Measurements from ENCODE around the gene CAMKK2.
"Not testable (repeated sequence)": the region's sequence is repeated elsewhere in the genome, so short reads cannot be mapped to it uniquely, and the experiment has no call there.

The CAMKK2 gene

DNA sequence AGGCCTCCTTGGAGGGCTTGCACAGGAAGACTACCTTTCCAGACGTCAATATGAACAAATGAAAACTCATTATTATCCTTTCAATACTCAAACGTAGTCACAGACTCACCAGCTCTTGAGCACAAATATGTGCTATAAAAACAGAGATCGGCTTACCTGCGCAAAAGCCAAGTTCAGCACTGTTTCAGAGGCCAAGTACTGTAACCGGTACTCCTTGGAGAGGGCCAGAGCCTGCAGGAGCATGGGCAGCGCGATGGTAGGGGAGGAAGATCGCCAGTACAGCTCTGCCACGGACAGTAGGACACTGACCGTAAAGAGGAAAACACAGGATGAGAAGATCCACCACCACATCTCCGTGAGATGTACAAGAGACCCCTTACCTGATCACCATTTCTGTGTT lies 21.6 kb upstream of the CAMKK2 start:
- H3K4me1 Mint-ChIP-seq = peaks cover 3 to 11% of the 10 kb centered on the region in 2 donors
- no peak overlapping the region for H3K4me3 Mint-ChIP-seq
- H3K27me3 Mint-ChIP-seq = no peaks in the 10 kb centered on the region
- ATAC-seq (replicated peaks) = no peak
- H3K27ac Mint-ChIP-seq = no peak overlapping the region
- H3K36me3 Mint-ChIP-seq = peaks cover 34 to 49% of the 10 kb centered on the region in 2 donors
- no peaks in the 10 kb centered on the region for H3K9me3 Mint-ChIP-seq
- DNase-seq = no peak

DNA sequence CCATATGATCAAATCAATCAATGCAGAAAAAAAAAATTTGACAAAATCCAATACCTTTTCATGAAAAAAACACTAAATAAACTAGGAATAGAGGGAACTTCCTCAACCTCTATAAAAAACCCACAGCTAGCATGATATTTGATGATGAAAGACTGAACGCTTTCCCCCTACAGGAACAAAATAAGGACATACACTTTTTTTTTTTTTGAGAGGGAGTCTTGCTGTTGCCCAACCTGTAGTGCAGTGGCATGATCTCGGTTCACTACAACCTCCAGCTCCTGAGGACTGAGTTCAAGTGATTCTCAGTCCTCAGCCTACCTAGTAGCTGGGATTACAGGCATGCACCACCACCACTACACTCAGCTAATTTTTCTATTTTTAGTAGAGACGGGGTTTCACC lies 17.9 kb upstream of the CAMKK2 start:
- H3K27ac Mint-ChIP-seq = no peak overlapping the region
- no peak overlapping the region for H3K4me3 Mint-ChIP-seq
- ATAC-seq (replicated peaks) (no peak), DNase-seq (no peak)
- H3K27me3 Mint-ChIP-seq = no peaks in the 10 kb centered on the region
- H3K4me1 Mint-ChIP-seq = peaks cover 3 to 16% of the 10 kb centered on the region in 2 donors
- H3K36me3 Mint-ChIP-seq = peaks cover 53 to 72% of the 10 kb centered on the region in 2 donors
- no peaks in the 10 kb centered on the region for H3K9me3 Mint-ChIP-seq

DNA sequence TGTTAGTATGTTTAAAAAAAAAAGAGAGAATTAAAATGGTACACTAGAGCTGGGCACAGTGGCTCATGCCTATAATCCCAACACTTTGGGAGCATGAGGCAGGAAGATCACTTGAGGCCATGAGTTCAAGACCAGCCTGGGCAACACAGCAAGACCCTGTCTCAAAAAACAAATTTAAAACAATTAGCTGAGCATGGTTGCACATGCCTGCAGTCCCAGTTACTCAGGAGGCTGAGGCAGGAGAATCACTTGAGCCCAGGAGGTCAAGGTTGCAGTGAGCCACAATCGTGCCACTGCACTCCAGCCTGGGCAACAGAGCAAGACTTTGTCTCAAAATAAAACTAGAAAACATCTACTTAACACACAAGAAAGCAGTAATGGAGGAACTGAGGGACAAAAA lies 13.7 kb upstream of the CAMKK2 start:
- Mint-ChIP-seq H3K36me3 (peaks cover 39 to 56% of the 10 kb centered on the region in 2 donors), H3K4me1 (peaks cover 4 to 18% of the 10 kb centered on the region in 2 donors)
- not testable (repeated sequence) for H3K27me3 Mint-ChIP-seq; ATAC-seq (replicated peaks); H3K4me3 Mint-ChIP-seq; DNase-seq; H3K9me3 Mint-ChIP-seq; H3K27ac Mint-ChIP-seq

DNA sequence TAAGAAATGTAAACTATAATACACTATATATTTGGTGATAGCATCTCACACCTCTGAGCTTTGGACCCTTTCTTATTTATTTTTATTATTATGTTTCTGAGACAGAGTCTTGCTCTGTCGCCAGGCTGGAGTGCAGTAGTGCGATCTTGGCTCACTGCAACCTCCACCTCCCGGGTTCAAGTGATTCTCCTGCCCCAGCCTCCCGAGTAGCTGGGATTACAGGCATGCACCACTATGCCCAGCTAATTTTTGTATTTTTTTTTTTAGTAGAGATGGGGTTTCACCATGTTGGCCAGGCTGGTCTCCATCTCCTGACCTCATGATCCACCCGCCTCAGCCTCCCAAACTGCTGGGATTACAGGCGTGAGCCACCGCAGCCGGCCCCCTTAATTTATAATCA lies 10.9 kb upstream of the CAMKK2 start:
- H3K27me3 Mint-ChIP-seq; H3K4me3 Mint-ChIP-seq; ATAC-seq (replicated peaks); DNase-seq; H3K27ac Mint-ChIP-seq; H3K9me3 Mint-ChIP-seq: not testable (repeated sequence)
- Mint-ChIP-seq H3K36me3 (peaks cover 26 to 36% of the 10 kb centered on the region in 2 donors), H3K4me1 (peaks cover 4 to 30% of the 10 kb centered on the region in 2 donors)

DNA sequence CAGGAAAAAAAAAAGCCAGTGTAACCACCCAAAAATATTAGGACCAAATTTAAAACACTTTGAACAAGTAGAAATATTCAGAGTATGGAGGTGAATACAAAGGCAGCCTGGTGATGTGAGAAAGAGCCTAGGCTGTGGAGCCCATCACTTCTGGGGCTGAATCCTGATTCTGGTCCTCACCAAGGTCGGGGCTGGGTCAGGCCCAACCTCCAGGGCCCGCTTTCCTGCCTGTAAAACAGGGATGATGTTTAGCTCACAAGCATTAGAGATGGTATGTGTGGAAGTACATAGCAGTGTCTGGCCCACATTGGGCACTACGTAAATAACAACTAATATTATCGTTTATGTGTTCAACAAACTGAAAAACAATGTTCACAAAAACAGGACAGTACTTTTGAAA lies 7.8 kb upstream of the CAMKK2 start:
- Mint-ChIP-seq H3K36me3 (peaks cover 3 to 10% of the 10 kb centered on the region in 2 donors), H3K4me3 (no peak overlapping the region), H3K9me3 (no peaks in the 10 kb centered on the region), H3K27ac (no peak overlapping the region), H3K4me1 (peaks cover 4 to 24% of the 10 kb centered on the region in 2 donors), H3K27me3 (no peaks in the 10 kb centered on the region)
- ATAC-seq (replicated peaks) = no peak
- DNase-seq = no peak

DNA sequence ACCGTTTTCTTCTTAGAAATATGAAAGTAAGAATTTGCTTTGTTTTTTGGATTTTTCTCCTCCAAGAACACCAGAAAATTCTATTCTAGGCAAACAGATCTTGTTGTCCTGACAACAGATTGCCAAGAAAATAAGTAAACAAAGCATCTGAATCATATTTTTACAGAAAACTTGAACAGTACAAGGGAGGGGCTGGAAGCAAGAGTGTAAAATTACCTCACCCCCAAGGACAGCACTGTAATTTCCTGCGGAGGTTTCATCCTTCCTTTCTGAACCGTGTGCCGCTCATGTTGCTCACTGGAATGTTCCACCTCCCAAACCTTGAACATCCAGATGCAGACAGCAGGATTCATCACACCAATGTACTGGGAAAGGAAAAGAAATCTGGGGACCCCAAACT lies 5.4 kb upstream of the CAMKK2 start:
- Mint-ChIP-seq H3K9me3 (no peaks in the 10 kb centered on the region), H3K4me3 (no peak overlapping the region), H3K4me1 (peaks cover 6 to 35% of the 10 kb centered on the region in 2 donors), H3K27me3 (no peaks in the 10 kb centered on the region), H3K36me3 (no peaks in the 10 kb centered on the region), H3K27ac (no peak overlapping the region)
- ATAC-seq (replicated peaks) (no peak), DNase-seq (no peak)

DNA sequence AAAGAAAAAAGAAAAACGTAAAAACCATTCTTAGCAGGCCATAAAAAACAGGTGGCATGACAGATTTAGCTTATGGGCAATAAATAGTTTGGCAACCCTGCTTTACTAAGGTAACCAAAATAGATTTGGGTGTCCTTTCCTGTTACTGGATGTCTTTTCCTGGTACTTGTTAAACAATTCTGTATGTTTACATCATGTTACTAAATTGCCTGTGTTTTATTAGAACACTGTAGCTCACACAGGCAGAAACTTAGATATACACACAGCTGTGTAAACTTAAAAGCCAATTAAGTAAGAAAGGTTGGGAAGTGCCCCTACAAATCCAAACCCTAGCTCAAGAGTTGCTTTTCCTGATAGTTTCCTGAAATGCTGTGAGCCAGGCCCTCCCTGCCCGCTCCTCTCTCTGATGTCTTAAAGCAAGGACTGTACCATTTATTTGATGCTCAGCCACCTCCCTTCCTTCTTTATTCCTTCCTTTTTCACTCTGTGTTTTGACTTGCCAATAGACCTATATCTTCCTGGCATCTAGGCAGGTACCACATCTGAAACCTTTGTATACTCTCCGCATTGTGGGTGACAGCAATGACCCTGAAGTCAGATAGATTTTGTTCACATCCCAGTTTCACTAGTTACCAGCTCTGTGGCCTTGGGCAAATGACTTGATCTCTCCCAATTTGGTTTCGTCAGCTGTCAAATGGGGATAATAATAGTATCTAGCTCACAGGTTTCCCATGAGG lies 3.7 kb upstream of the CAMKK2 start:
- ATAC-seq (replicated peaks) (no peak), DNase-seq (no peak)
- Mint-ChIP-seq H3K27me3 (no peaks in the 10 kb centered on the region), H3K36me3 (no peaks in the 10 kb centered on the region), H3K4me1 (peaks cover 9 to 30% of the 10 kb centered on the region in 2 donors), H3K4me3 (no peak overlapping the region), H3K9me3 (no peaks in the 10 kb centered on the region), H3K27ac (no peak overlapping the region)

DNA sequence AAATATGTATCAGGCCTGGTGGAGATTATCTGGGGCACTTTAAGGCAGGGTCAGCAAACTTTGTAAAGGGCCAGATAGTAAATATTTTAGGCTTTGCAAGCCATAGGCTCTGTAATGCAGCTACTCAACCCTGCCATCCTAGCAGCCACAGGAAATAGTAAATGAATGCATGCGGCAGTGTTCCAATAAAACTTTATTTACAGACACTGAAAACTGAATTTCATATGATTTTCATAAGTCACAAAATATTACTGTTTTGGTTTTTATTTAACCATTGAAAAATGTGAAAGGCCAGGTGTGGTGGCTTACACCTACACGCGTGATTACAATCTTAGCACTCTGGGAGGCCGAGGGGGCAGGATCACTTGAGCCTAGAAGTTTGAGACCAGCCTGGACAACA lies 3.2 kb upstream of the CAMKK2 start:
- Mint-ChIP-seq H3K4me1 (peaks cover 9 to 30% of the 10 kb centered on the region in 2 donors), H3K27me3 (no peaks in the 10 kb centered on the region), H3K4me3 (no peak overlapping the region), H3K27ac (no peak overlapping the region), H3K9me3 (no peaks in the 10 kb centered on the region), H3K36me3 (no peaks in the 10 kb centered on the region)
- ATAC-seq (replicated peaks) (no peak), DNase-seq (no peak)

DNA sequence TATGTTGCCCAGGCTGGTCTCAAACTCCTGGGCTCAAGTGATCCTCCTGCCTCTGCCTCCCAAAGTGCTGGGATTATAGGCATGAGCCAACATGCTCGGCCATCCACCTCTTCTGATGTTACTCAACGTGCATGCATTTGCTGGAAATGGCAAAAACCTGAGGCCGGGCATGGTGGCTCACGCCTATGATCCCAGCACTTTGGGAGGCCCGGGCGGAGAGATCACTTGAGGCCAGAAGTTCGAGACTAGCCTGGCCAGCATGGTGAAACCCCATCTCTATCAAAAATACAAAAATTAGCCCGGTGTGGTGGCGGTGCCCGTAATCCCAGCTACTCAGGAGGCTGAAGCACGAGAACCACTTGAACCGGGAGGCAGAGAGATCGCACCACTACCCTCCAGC lies 1.9 kb upstream of the CAMKK2 start:
- ATAC-seq (replicated peaks); H3K36me3 Mint-ChIP-seq; H3K27ac Mint-ChIP-seq; H3K27me3 Mint-ChIP-seq; H3K9me3 Mint-ChIP-seq; DNase-seq: not testable (repeated sequence)
- H3K4me1 Mint-ChIP-seq = peaks cover 12 to 31% of the 10 kb centered on the region in 2 donors
- H3K4me3 Mint-ChIP-seq = peak overlapping the region; percentile 50 to 90

DNA sequence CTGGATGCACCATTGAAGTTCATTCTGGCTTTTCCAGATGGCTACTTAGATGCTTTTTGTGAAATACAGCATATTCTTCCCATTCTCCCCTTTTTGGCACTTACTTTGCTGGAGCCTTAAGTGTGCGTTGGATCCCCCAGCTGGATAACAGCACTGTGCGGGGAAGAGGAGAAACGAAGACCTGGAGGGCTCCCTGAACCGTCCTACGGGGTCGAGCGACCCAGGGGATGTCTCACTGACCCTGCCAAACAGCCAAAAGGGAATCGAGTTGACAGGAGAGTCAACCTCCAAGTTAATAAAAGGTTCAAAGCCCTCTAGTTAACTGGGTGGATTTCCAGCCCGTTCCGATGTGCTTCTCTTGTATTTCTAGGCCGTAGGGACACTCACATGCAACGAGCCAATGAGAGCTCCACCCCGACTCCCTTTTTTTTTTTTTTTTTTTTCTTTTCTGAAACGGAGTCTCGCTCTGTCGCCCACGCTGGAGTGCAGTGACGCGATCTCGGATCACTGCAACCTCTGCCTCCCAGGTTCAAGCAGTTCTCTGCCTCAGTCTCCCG lies 1.0 kb upstream of the CAMKK2 start:
- H3K27ac Mint-ChIP-seq = no peak overlapping the region
- DNase-seq = no peak

DNA sequence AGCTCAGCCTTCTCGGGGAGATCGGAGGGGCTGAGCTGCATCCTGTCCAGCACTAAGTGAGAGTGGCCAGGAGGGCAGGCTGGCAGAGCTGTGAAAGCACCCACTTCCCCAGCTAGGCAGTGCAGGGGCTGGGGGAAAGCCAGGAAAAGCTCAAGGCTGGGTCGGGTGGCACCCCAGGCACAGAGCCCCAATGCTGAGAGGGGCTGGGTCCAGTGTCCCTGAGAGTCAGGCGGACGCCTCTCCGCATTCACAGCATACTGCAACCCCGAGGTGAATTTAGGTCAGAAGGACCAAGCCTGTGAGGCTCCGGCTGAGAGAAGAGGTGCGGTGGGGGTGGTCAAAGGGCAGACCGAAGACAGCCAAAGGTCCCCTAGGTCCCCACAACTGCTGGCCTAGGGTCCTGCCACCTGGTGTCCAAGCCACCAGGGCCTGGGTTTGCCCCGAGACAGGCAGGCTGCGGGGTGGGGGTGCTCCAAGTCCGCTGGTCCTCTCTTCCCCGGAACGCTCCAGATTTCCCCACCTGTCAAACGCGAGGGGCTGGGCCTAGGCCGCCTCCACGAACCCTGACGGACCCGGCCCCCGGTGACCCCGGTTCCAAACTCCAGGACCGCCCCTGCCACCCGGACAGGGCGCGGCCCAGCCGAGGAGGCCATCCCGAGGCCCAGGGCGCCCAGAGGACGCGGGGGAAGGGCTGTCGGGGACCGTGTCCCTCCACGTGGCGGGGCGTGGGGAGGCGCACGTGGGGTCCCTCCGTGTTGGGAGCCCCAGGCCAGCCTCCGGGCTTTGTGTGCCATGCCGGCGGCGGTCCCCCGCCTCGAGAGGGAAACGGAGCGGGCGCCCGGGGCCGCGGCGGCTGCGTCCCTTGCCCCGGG lies 527 bp downstream of the CAMKK2 start:
- Mint-ChIP-seq H3K9me3 (no peaks in the 10 kb centered on the region), H3K27ac (peak overlapping the region; percentile 80), H3K27me3 (no peaks in the 10 kb centered on the region), H3K4me1 (peaks cover 15 to 37% of the 10 kb centered on the region in 2 donors), H3K36me3 (peaks cover 5 to 9% of the 10 kb centered on the region in 2 donors), H3K4me3 (peak overlapping the region; percentile 90)
- peak; percentile 38 to 41 for ATAC-seq (replicated peaks)
- peak; percentile 37 for DNase-seq

More for the DNA sequence above, 1.0 kb upstream of the CAMKK2 start:
- H3K9me3 Mint-ChIP-seq = no peaks in the 10 kb centered on the region
- ATAC-seq (replicated peaks) = no peak
- H3K4me1 Mint-ChIP-seq = peaks cover 12 to 32% of the 10 kb centered on the region in 2 donors
- peak overlapping the region; percentile 86 to 90 for H3K4me3 Mint-ChIP-seq
- peaks cover 0 to under 1% of the 10 kb centered on the region in 2 donors for H3K36me3 Mint-ChIP-seq
- H3K27me3 Mint-ChIP-seq = no peaks in the 10 kb centered on the region

DNA sequence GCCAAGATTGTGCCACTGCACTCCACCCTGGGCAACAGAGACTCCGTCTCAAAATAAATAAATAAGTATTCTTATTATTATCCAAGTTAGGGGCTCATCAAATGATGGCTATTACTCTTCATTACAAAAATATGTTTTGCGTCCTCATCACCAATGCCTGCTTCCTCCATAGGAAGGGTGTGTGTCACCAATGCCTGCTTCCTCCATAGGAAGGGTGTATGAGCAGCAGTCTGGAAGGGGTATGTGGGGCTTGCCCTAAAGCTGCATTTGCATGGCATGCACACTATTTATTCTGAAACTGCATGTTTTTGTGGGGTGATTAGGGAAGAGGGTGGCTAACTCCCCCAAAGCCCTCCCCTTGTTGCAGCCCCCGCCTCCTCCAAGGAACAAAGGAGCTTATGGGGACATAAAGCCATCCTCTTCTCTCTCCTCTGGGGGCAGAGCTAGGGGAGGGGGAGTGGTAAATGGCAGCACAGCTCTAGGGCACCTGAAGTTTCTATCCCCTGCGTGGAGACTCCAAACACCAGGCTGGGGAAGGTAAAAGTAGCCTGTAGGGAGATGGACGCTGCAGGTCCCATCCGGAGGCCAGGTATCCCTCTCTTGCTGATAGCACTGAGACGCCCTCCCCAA lies 1.3 kb downstream of the CAMKK2 start:
- DNase-seq (no peak), ATAC-seq (replicated peaks) (no peak)
- peak overlapping the region; percentile 90 for H3K4me3 Mint-ChIP-seq
- H3K36me3 Mint-ChIP-seq = peaks cover 5 to 9% of the 10 kb centered on the region in 2 donors
- H3K27ac Mint-ChIP-seq = peak overlapping the region; percentile 80
- H3K4me1 Mint-ChIP-seq = peaks cover 15 to 37% of the 10 kb centered on the region in 2 donors
- no peaks in the 10 kb centered on the region for H3K9me3 Mint-ChIP-seq
- no peaks in the 10 kb centered on the region for H3K27me3 Mint-ChIP-seq

DNA sequence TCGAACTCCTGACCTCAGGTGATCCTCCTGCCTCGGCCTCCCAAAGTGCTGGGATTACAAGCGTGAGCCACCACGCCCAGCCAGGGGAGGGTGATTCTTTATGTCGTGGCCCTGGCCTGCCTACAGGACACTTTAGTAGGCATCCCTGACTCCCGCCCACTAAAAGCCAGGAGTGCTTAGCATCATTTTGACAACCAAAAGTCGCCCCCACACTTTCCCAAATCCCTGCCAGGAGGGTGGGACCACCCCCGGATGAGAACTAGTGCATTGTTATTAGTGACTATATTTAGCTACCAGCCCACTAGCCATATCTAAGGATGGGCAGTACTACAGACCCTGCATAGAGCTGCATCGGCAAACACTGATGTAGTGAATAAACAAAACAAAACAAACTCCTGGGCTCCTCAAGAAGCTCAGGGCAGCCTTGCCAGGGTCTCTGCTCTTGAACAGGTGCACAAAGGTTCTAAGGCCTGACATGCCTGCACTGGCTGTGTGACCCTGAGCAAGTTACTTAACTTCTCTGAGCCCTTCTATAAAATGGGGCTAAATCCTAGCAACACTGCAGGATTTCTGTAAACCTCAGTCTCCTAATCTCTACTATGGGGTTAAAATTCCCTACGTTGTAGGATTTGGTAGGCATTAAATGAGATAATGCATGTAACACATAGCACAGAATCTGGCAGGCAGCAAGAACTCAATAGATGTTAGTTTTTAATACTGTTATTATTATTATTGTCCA lies 2.2 kb downstream of the CAMKK2 start:
- DNase-seq (no peak), ATAC-seq (replicated peaks) (no peak)
- H3K4me3 Mint-ChIP-seq = no peak overlapping the region
- peaks cover 17 to 37% of the 10 kb centered on the region in 2 donors for H3K4me1 Mint-ChIP-seq
- H3K36me3 Mint-ChIP-seq = peaks cover 8 to 13% of the 10 kb centered on the region in 2 donors
- H3K9me3 Mint-ChIP-seq = no peaks in the 10 kb centered on the region
- no peaks in the 10 kb centered on the region for H3K27me3 Mint-ChIP-seq
- no peak overlapping the region for H3K27ac Mint-ChIP-seq
